Adipose tissue (tissue), 3 donors: Measurements from ENCODE around the gene CLPX. TPM values are rescaled to one million over a fixed set of nuclear protein-coding genes. Genes with fewer than 3 reads are reported as not detected.

Source experiments
- polyA plus RNA-seq, 3 donors: library from polyadenylated mRNA; stranded (reverse); fragments of 200-250 nt; gene quantifications; one replicate each; pipeline ENCODE4 v1.2.3, GENCODE V29; 2013
- donor health status: healthy with polysubstance abuse.
- donor health status: Bipolar disorder and iron deficiency.
- donor health status: healthy.

The CLPX gene
- polyA plus RNA-seq, 3 donors: 9.0 to 19.9 (median 13.4) TPM

Other genes starting within 250 kb of the CLPX start
- 10 to 100 TPM; 35.4 to 86.3 (median 53.2) TPM for gene SPG21, start 195.4 kb downstream of the CLPX start, polyA plus RNA-seq
- 10 to 100 TPM in 1 of 3 donors, 1 to 10 TPM in 2; 3.4 to 10.8 (median 6.9) TPM for gene MTFMT, start 155.7 kb downstream of the CLPX start, polyA plus RNA-seq
- gene SLC51B, start 140.0 kb downstream of the CLPX start, polyA plus RNA-seq: under 1 TPM in 1 of 3 donors, not detected in 2; 0.10 TPM
- gene RASL12, start 117.4 kb downstream of the CLPX start, polyA plus RNA-seq: 10 to 100 TPM in 1 of 3 donors, 1 to 10 TPM in 2; 1.7 to 21.6 (median 6.7) TPM
- under 1 TPM in 1 of 3 donors, not detected in 2; 0.03 TPM for gene KBTBD13, start 108.6 kb downstream of the CLPX start, polyA plus RNA-seq
- gene UBAP1L, start 70.1 kb downstream of the CLPX start, polyA plus RNA-seq: 1 to 10 TPM; 1.3 to 2.2 (median 1.5) TPM
- gene PDCD7, start 51.5 kb downstream of the CLPX start, polyA plus RNA-seq: 10 to 100 TPM in 2 of 3 donors, 1 to 10 TPM in 1; 6.6 to 16.2 (median 13.9) TPM
- 10 to 100 TPM in 2 of 3 donors, 1 to 10 TPM in 1; 2.6 to 20.0 (median 13.0) TPM for gene CILP, start 26.1 kb upstream of the CLPX start, polyA plus RNA-seq
- 1 to 10 TPM; 5.6 to 9.3 (median 6.8) TPM for gene PARP16, start 101.5 kb upstream of the CLPX start, polyA plus RNA-seq
- gene RNU5A-1, start 110.7 kb upstream of the CLPX start, polyA plus RNA-seq: not detected
- not detected for gene RNU5B-1, start 119.3 kb upstream of the CLPX start, polyA plus RNA-seq
- gene IGDCC3, start 192.7 kb upstream of the CLPX start, polyA plus RNA-seq: under 1 TPM in 2 of 3 donors, not detected in 1; 0.01 to 0.79 TPM
- gene IGDCC4, start 237.6 kb upstream of the CLPX start, polyA plus RNA-seq: 1 to 10 TPM in 1 of 3 donors, under 1 TPM in 2; 0.14 to 4.2 (median 0.62) TPM